ENCODE data around the gene ZBTB47. TPM values are rescaled to one million over a fixed set of nuclear protein-coding genes. Genes with fewer than 3 reads are reported as not detected.

ZBTB47 gene
- under 1 TPM; 0.26 to 0.79 (median 0.56) TPM for total RNA-seq

DNA sequence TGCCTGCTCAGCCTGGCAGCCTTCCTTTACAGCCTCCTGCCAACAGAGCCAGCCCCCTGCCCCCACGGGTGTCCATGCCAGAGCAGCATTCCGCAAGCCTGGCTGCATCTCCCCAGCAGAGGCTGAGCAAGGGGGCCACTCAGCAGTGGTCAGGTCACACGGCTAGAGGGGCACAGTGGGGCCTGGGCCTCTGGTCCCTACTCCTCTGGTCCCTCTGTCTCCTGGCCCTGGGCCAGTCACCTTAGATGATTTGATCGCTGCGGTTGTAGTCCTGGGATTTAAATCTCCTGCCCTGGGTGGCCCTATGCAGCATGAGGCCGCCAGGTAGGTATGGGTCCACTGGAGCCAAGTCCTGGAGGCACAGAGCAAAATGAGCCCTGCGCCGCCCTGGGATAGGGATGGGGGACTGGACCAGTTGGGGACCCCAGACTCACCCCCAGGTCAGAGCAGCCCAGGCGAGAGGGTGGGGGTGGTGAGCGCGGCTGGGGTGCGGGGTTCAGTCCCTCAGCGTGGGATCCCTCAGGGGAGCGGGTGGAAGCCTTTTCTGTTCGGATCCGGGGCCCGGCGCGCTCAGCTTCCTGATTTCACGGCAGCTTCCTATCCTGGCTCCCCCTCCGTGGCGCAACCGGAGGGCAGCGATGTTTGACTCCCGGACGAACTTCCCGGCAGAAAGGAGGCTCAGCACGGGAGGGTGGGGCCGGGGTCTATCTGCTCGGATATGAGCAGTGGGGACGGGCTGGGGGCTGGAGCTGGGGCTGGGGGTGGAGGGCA lies at the start of gene ZBTB47:
Gene ZBTB47 (plus strand): TSS at position 138 of the 771 bp plus-strand sequence. CDS start 4,659 bp downstream, outside the sequence.
- no peaks in the 10 kb centered on the region for H3K9me3 Mint-ChIP-seq
- DNase-seq (no peak), ATAC-seq (peak; percentile 3 to 20)
- H3K36me3 Mint-ChIP-seq (ENCODE audit: insufficient read depth): no peaks in the 10 kb centered on the region
- H3K27me3 Mint-ChIP-seq (ENCODE audit: low read depth): no peaks in the 10 kb centered on the region
- H3K4me1 Mint-ChIP-seq (ENCODE audit: low read depth): peaks cover 12% of the 10 kb centered on the region
- H3K4me3 Mint-ChIP-seq: peak within 1 kb of the TSS; percentile 84

DNA sequence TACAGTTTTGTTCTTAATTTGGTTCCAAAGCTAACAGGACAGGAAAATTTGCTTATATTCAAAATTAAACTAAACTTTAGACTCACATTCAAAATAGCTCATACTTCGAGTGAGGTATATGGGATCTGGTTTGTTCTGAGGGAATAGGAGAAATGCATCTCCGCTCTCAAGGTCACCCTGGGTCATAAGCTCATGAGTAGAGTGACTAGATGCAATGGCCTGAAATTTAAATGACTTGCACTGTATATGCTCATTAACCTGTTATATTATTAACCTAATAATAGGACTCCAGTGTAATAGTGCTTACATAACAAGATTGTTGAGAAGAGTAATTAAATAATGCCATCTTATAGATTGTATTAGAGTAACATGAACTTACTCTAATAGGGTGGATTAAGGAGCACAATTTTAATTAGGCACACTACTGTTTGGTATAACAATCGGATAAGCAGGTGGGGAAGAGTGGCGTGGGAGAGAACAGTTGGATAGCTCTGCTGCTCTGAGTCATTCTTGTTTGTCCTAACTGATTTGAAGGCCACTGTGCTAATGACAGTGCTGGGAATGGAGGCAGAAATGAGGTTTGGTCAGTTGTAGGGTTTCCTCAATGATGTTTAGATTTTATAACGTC lies 47.8 kb upstream of the ZBTB47 start:
- Mint-ChIP-seq H3K4me3 (no peak overlapping the region), H3K4me1 (ENCODE audit: low read depth) (peaks cover 61% of the 10 kb centered on the region), H3K36me3 (ENCODE audit: insufficient read depth) (peaks cover 31% of the 10 kb centered on the region), H3K9me3 (no peaks in the 10 kb centered on the region), H3K27me3 (ENCODE audit: low read depth) (no peaks in the 10 kb centered on the region)
- no peak for DNase-seq
- no peak for ATAC-seq

DNA sequence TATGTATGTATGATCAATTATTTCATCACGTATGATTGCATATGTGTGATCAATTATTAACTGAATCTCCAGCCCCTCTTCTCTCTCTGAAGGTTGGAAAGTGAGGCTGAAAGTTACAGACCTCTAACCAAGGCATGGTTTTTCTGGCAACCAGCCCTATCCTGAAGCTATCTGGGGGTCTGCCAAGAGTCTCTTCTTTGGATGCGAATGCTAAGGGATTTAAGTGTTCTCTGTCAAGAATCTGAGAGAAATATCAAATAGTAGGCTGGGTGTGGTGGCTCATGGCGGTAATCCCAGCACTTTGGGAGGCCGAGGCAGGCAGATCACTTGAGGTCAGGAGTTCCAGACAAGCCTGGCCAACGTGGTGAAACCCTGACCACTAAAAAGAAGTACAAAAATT lies 44.9 kb upstream of the ZBTB47 start:
- peaks cover 30% of the 10 kb centered on the region for H3K36me3 Mint-ChIP-seq (ENCODE audit: insufficient read depth)
- ATAC-seq (no peak), DNase-seq (no peak)
- peaks cover 74% of the 10 kb centered on the region for H3K4me1 Mint-ChIP-seq (ENCODE audit: low read depth)
- no peak overlapping the region for H3K4me3 Mint-ChIP-seq
- no peaks in the 10 kb centered on the region for H3K27me3 Mint-ChIP-seq (ENCODE audit: low read depth)
- H3K9me3 Mint-ChIP-seq: no peaks in the 10 kb centered on the region

GRCh38 chr3:42610976-42611375 lies 42.5 kb upstream of the ZBTB47 start:
- H3K36me3 Mint-ChIP-seq (ENCODE audit: insufficient read depth): peaks cover 23% of the 10 kb centered on the region
- ATAC-seq (no peak), DNase-seq (no peak)
- peaks cover 66% of the 10 kb centered on the region for H3K4me1 Mint-ChIP-seq (ENCODE audit: low read depth)
- no peaks in the 10 kb centered on the region for H3K9me3 Mint-ChIP-seq
- H3K4me3 Mint-ChIP-seq: no peak overlapping the region
- no peaks in the 10 kb centered on the region for H3K27me3 Mint-ChIP-seq (ENCODE audit: low read depth)

DNA sequence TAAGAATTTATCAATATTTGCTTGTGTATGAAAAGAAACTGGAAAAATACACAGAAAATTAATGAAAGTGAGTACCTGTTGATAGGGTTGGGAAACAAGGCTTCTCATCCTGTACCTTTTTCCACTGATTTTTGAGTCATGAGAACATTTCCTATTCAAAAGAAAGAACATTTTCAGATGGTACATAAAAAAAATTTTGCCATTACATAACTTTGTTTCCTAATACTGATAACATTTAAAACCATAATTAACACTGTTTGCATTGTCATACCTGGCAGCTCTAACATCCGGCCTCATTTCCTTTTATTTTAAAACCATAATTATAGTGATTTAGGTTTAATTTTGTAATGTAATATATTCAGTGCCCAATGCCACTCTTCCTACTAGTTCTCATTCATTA lies 41.3 kb upstream of the ZBTB47 start:
- Mint-ChIP-seq H3K36me3 (ENCODE audit: insufficient read depth) (peaks cover 18% of the 10 kb centered on the region), H3K9me3 (no peaks in the 10 kb centered on the region), H3K4me3 (no peak overlapping the region), H3K4me1 (ENCODE audit: low read depth) (peaks cover 67% of the 10 kb centered on the region), H3K27me3 (ENCODE audit: low read depth) (no peaks in the 10 kb centered on the region)
- no peak for ATAC-seq
- no peak for DNase-seq

DNA sequence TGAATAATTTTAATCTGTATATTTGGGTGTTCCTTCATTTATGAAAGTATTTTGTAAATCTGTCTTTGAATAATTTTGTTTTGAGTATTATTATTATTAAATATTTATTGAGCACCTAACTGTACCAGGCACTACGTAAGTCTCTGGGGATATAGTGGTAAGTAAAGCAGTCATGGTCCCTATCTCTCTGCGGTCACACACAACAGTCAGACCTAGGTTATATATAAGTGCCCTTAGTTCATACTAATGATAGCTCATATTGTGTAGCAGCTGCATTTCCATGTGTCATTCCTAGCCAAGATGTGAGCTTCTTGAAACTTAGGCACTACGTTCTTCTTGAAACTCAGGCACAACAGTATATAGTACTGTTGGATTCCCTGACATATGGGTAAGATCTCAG lies 40.6 kb upstream of the ZBTB47 start:
- Mint-ChIP-seq H3K4me3 (no peak overlapping the region), H3K9me3 (no peaks in the 10 kb centered on the region), H3K27me3 (ENCODE audit: low read depth) (no peaks in the 10 kb centered on the region), H3K36me3 (ENCODE audit: insufficient read depth) (peaks cover 15% of the 10 kb centered on the region), H3K4me1 (ENCODE audit: low read depth) (peaks cover 63% of the 10 kb centered on the region)
- no peak for ATAC-seq
- no peak for DNase-seq

- peaks cover 59% of the 10 kb centered on the region for H3K4me1 Mint-ChIP-seq (ENCODE audit: low read depth)
- H3K9me3 Mint-ChIP-seq: no peaks in the 10 kb centered on the region
- H3K4me3 Mint-ChIP-seq: no peak overlapping the region
- H3K36me3 Mint-ChIP-seq (ENCODE audit: insufficient read depth): peaks cover 15% of the 10 kb centered on the region
- DNase-seq (no peak), ATAC-seq (no peak)
- H3K27me3 Mint-ChIP-seq (ENCODE audit: low read depth): no peaks in the 10 kb centered on the region
Observed at GRCh38 chr3:42613462-42613861, 40.0 kb upstream of the ZBTB47 start.

DNA sequence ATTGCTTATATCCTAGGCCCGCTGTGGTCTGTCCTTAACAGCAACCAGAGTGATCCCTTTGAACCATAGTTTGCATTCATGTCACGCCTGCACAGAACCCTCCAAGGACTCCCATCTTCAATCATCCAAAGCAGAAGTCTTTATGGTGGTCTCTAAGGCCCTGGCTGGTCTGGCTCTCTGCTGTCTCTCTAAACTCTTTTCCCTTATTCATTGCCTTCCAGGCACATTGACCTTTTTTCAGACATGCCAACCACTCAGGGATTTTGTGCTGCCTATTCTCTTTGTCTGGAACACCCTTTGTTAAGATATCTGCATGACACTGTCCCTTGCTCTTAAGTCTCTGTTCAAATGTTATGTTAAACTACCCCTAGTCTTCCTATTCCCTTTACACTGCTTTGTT lies 21.9 kb upstream of the ZBTB47 start:
- Mint-ChIP-seq H3K36me3 (ENCODE audit: insufficient read depth) (peaks cover 46% of the 10 kb centered on the region), H3K4me1 (ENCODE audit: low read depth) (peaks cover 15% of the 10 kb centered on the region), H3K27me3 (ENCODE audit: low read depth) (no peaks in the 10 kb centered on the region), H3K9me3 (no peaks in the 10 kb centered on the region), H3K4me3 (no peak overlapping the region)
- ATAC-seq (no peak), DNase-seq (no peak)

DNA sequence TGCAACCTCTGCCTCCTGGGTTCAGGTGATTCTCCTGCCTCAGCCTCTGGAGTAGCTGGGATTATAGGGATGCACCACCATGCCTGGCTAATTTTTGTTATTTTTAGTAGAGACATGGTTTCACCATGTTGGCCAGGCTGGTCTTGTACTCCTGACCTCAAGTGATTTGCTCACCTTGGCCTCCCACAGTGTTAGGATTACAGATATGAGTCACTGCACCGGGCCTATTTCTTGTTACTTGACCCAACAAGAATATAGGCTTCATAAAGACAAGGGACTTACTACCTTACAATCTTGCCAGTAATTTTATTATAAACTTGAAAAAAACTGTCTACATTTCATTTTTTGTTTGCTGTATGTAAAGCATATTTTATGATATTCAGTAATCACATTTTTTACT lies 21.4 kb upstream of the ZBTB47 start:
- no peak for ATAC-seq
- Mint-ChIP-seq H3K36me3 (ENCODE audit: insufficient read depth) (peaks cover 45% of the 10 kb centered on the region), H3K9me3 (no peaks in the 10 kb centered on the region), H3K4me3 (no peak overlapping the region), H3K4me1 (ENCODE audit: low read depth) (peaks cover 15% of the 10 kb centered on the region), H3K27me3 (ENCODE audit: low read depth) (no peaks in the 10 kb centered on the region)
- DNase-seq: no peak

GRCh38 chr3:42633544-42633943 lies 20.0 kb upstream of the ZBTB47 start:
- ATAC-seq (no peak), DNase-seq (no peak)
- Mint-ChIP-seq H3K4me3 (no peak overlapping the region), H3K9me3 (no peaks in the 10 kb centered on the region), H3K4me1 (ENCODE audit: low read depth) (peaks cover 15% of the 10 kb centered on the region), H3K36me3 (ENCODE audit: insufficient read depth) (peaks cover 38% of the 10 kb centered on the region), H3K27me3 (ENCODE audit: low read depth) (no peaks in the 10 kb centered on the region)

DNA sequence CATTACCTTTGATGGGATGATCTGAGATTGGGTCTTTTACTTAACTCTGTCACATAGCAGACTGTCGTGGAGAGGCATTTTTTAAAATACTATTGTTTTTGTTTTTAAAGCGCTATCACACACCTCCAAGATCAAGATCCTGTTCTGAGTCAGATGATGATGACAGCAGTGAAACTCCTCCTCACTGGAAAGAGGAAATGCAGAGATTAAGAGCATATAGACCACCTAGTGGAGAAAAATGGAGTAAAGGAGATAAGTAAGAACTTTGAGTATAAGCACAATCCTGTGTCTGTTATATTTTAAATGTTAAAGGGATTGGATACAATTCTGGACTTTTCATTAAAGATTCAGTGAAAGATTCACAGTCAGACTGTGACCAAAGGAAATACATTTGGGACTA lies 18.4 kb upstream of the ZBTB47 start:
- no peaks in the 10 kb centered on the region for H3K27me3 Mint-ChIP-seq (ENCODE audit: low read depth)
- no peak overlapping the region for H3K4me3 Mint-ChIP-seq
- no peaks in the 10 kb centered on the region for H3K9me3 Mint-ChIP-seq
- peaks cover 11% of the 10 kb centered on the region for H3K4me1 Mint-ChIP-seq (ENCODE audit: low read depth)
- DNase-seq (no peak), ATAC-seq (peak; percentile 12 to 16)
- H3K36me3 Mint-ChIP-seq (ENCODE audit: insufficient read depth): peaks cover 34% of the 10 kb centered on the region

GRCh38 chr3:42637001-42637400 lies 16.5 kb upstream of the ZBTB47 start:
- H3K9me3 Mint-ChIP-seq: no peaks in the 10 kb centered on the region
- no peak for ATAC-seq
- H3K27me3 Mint-ChIP-seq (ENCODE audit: low read depth): no peaks in the 10 kb centered on the region
- peaks cover 21% of the 10 kb centered on the region for H3K4me1 Mint-ChIP-seq (ENCODE audit: low read depth)
- H3K36me3 Mint-ChIP-seq (ENCODE audit: insufficient read depth): peaks cover 30% of the 10 kb centered on the region
- no peak overlapping the region for H3K4me3 Mint-ChIP-seq
- DNase-seq: no peak

DNA sequence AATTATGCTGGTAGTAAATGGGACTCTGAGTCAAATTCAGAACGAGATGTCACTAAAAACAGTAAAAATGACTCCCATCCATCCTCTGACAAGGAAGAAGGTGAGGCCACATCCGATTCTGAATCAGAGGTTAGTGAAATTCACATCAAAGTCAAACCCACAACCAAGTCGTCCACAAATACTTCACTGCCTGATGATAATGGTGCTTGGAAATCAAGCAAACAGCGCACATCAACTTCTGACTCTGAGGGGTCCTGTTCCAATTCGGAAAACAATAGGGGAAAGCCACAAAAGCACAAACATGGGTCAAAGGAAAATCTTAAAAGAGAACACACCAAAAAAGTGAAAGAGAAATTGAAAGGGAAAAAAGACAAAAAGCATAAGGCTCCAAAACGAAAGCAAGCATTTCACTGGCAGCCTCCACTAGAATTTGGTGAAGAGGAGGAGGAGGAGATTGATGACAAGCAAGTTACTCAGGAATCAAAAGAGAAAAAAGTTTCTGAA lies 15.1 kb upstream of the ZBTB47 start:
- DNase-seq (no peak), ATAC-seq (peak; percentile 90 to 91)
- Mint-ChIP-seq H3K4me1 (ENCODE audit: low read depth) (peaks cover 23% of the 10 kb centered on the region), H3K4me3 (no peak overlapping the region), H3K36me3 (ENCODE audit: insufficient read depth) (peaks cover 30% of the 10 kb centered on the region), H3K9me3 (no peaks in the 10 kb centered on the region), H3K27me3 (ENCODE audit: low read depth) (no peaks in the 10 kb centered on the region)

GRCh38 chr3:42639192-42639591 lies 14.3 kb upstream of the ZBTB47 start:
- H3K27me3 Mint-ChIP-seq (ENCODE audit: low read depth): no peaks in the 10 kb centered on the region
- DNase-seq (no peak), ATAC-seq (no peak)
- peaks cover 20% of the 10 kb centered on the region for H3K4me1 Mint-ChIP-seq (ENCODE audit: low read depth)
- no peak overlapping the region for H3K4me3 Mint-ChIP-seq
- H3K9me3 Mint-ChIP-seq: no peaks in the 10 kb centered on the region
- peaks cover 25% of the 10 kb centered on the region for H3K36me3 Mint-ChIP-seq (ENCODE audit: insufficient read depth)

GRCh38 chr3:42640129-42640528 lies 13.4 kb upstream of the ZBTB47 start:
- Mint-ChIP-seq H3K4me3 (no peak overlapping the region), H3K9me3 (no peaks in the 10 kb centered on the region), H3K4me1 (ENCODE audit: low read depth) (peaks cover 16% of the 10 kb centered on the region), H3K27me3 (ENCODE audit: low read depth) (no peaks in the 10 kb centered on the region), H3K36me3 (ENCODE audit: insufficient read depth) (peaks cover 31% of the 10 kb centered on the region)
- ATAC-seq (no peak), DNase-seq (no peak)
